OCI-LY7 (cell line): ENCODE data around the gene ZMIZ1. TPM values are rescaled to one million over a fixed set of nuclear protein-coding genes. Genes with fewer than 3 reads are reported as not detected.
A peak's percentile ranks its signal among the peaks of the same experiment; 100 is the strongest.

ENCODE experiments used
- BruUV-seq: library from RNA; stranded (reverse); fragments of 400-500 nt; replicated peaks from 2 replicates; lab custom pipeline; 2021; lab: Mats Ljungman, UMichigan
- CTCF ChIA-PET: fragments of 300-600 bp; sonication (Branson Sonifier 250); formaldehyde crosslinking; loops from one replicate; lab custom pipeline; 2022; ENCODE audit warnings: antibody characterized with exemption; ENCODE audit not compliant: unreplicated experiment; lab: Charles Lee
- POLR2A ChIA-PET: fragments of 300-600 bp; sonication (Branson Sonifier 250); formaldehyde crosslinking; loops from one replicate; lab custom pipeline; 2022; ENCODE audit warnings: antibody characterized with exemption; lab: Charles Lee
- DNase-seq: peaks from one replicate; pipeline ENCODE4 v3.0.0-alpha.2; 2015; ENCODE audit warnings: low spot score
- H2AFZ ChIP-seq: fragments of 200-600 bp; sonication (generic), shearing (Covaris generic); 2 replicates; pipeline ENCODE4 v1.6.1; 2014; ENCODE audit warnings: mild to moderate bottlenecking, antibody characterized with exemption, low read length, moderate library complexity
- H3K27ac ChIP-seq: fragments of 200-600 bp; sonication (generic); 2 replicates; pipeline ENCODE4 v1.5.1; 2014; ENCODE audit warnings: mixed run types, low read depth, mild to moderate bottlenecking, moderate library complexity, low read length, inconsistent platforms; ENCODE audit not compliant: poor library complexity, severe bottlenecking
- H3K36me3 ChIP-seq: fragments of 200-600 bp; sonication (generic); 2 replicates; pipeline ENCODE4 v1.6.1; 2014; ENCODE audit warnings: mild to moderate bottlenecking, antibody characterized with exemption, low read length, moderate library complexity, mixed read lengths; ENCODE audit not compliant: insufficient read depth
- H3K4me1 ChIP-seq: fragments of 200-600 bp; sonication (generic); 2 replicates; pipeline ENCODE4 v1.5.1; 2014; ENCODE audit warnings: mild to moderate bottlenecking, low read length; ENCODE audit not compliant: insufficient read depth, poor library complexity, severe bottlenecking
- H3K4me2 ChIP-seq: fragments of 200-600 bp; sonication (generic); 2 replicates; pipeline ENCODE4 v1.6.1; 2014; ENCODE audit warnings: mild to moderate bottlenecking, low read length
- H3K4me3 ChIP-seq: fragments of 200-600 bp; sonication (generic); 2 replicates; pipeline ENCODE4 v1.5.1; 2014; ENCODE audit warnings: mild to moderate bottlenecking, low read depth, low read length; ENCODE audit not compliant: poor library complexity, severe bottlenecking
- H3K79me2 ChIP-seq: fragments of 200-600 bp; sonication (generic); 2 replicates; pipeline ENCODE4 v1.6.1; 2016; ENCODE audit warnings: low read depth, mild to moderate bottlenecking, low read length, moderate library complexity, mixed read lengths; ENCODE audit not compliant: insufficient read depth
- H3K9me2 ChIP-seq: fragments of 200-600 bp; sonication (generic); 2 replicates; pipeline ENCODE4 v1.6.1; 2016; ENCODE audit warnings: mild to moderate bottlenecking, low read length, mixed read lengths; ENCODE audit not compliant: insufficient read depth
- H3K9me3 ChIP-seq: fragments of 200-600 bp; sonication (generic); 2 replicates; pipeline ENCODE4 v1.6.1; 2014; ENCODE audit warnings: mild to moderate bottlenecking, mixed run types, low read length, mixed read lengths
- H4K20me1 ChIP-seq: fragments of 200-600 bp; sonication (generic); 2 replicates; pipeline ENCODE4 v1.6.1; 2014; ENCODE audit warnings: mild to moderate bottlenecking, antibody characterized with exemption, low read length, moderate library complexity, mixed read lengths; ENCODE audit not compliant: insufficient read depth
- CTCF ChIP-seq: fragments of 200-600 bp; sonication (generic); conservative IDR thresholded peaks from 2 replicates; pipeline ENCODE4 v1.5.1; 2014; ENCODE audit warnings: mild to moderate bottlenecking, antibody characterized with exemption, low read length, moderate library complexity, mixed read lengths
- EZH2phosphoT487 ChIP-seq: fragments of 200-600 bp; sonication (generic); IDR thresholded peaks from 2 replicates; pipeline ENCODE4 v1.6.1; 2018; ENCODE audit warnings: low read depth, borderline replicate concordance, mild to moderate bottlenecking, mixed run types, antibody characterized with exemption, low read length, moderate library complexity, mixed read lengths
- intact Hi-C: fragments of 100-400 bp; cut with micrococcal nuclease; formaldehyde crosslinking; loops from one replicate; pipeline ENCODE4 v1.10.0; 2022; ENCODE audit not compliant: unreplicated experiment
- total RNA-seq, 2 experiments: library from RNA; depleted of rRNA in 1 of 2; stranded (reverse); fragments of >200 nt in 1 of 2; shearing (Covaris generic) in 1 of 2; gene quantifications; 2 replicates each; pipeline ENCODE4 v1.2.3, GENCODE V29; 2014 to 2022

Gene ZMIZ1
- total RNA-seq, 2 experiments from 2014 or later = 20.4 to 66.9 TPM

GRCh38 chr10:79135790-79136189 lies 67.0 kb downstream of the ZMIZ1 start:
- H3K27ac ChIP-seq = peak overlapping the region; percentile 75
- no peak for TF ChIP-seq EZH2phosphoT487
- no TSS peak for BruUV-seq
- H4K20me1 ChIP-seq = no peaks in the 10 kb centered on the region
- H2AFZ ChIP-seq = no peak overlapping the region
- ChIA-PET POLR2A (interaction anchor here (0.8 to 1.1 kb wide), 2 partner anchors 37 to 51 kb away, joined by 3 to 4 read pairs; no protein-coding TSS in a partner anchor), CTCF (no interaction called here)
- intact Hi-C loops = loop anchor here (2.0 to 5.0 kb wide), 4 partner anchors 37 to 1103 kb away; partner anchors contain the start of genes RPS24 and ZMIZ1
- no peaks in the 10 kb centered on the region for H3K36me3 ChIP-seq
- H3K4me2 ChIP-seq = peak overlapping the region; percentile 91
- H3K4me3 ChIP-seq = no peak overlapping the region
- no peaks in the 10 kb centered on the region for H3K9me3 ChIP-seq
- no peaks in the 10 kb centered on the region for H3K9me2 ChIP-seq
- peaks cover 71% of the 10 kb centered on the region for H3K4me1 ChIP-seq
- peaks cover 4% of the 10 kb centered on the region; the same call in 1 of the 2 replicates for H3K79me2 ChIP-seq
- no peak for DNase-seq

GRCh38 chr10:79136236-79137005 lies 67.7 kb downstream of the ZMIZ1 start:
- intact Hi-C loops = loop anchor here (2.0 to 5.0 kb wide), 4 partner anchors 38 to 1104 kb away; partner anchors contain the start of genes RPS24 and ZMIZ1
- BruUV-seq = no TSS peak
- H3K9me2 ChIP-seq = no peaks in the 10 kb centered on the region
- H3K4me1 ChIP-seq = peaks cover 73% of the 10 kb centered on the region
- no peaks in the 10 kb centered on the region for H3K36me3 ChIP-seq
- H4K20me1 ChIP-seq = no peaks in the 10 kb centered on the region
- H2AFZ ChIP-seq = no peak overlapping the region
- no peak overlapping the region for H3K4me3 ChIP-seq
- H3K4me2 ChIP-seq = peak overlapping the region; percentile 91
- no peaks in the 10 kb centered on the region for H3K9me3 ChIP-seq
- TF ChIP-seq EZH2phosphoT487 = no peak
- TF ChIP-seq CTCF = no peak
- H3K79me2 ChIP-seq = peaks cover 4% of the 10 kb centered on the region; the same call in 1 of the 2 replicates
- H3K27ac ChIP-seq = peak overlapping the region; percentile 75
- CTCF ChIA-PET = interaction anchor here (1.5 kb wide), 1 partner anchor 38 kb away, joined by 8 read pairs; no protein-coding TSS in a partner anchor
- POLR2A ChIA-PET = interaction anchor here (0.7 to 1.9 kb wide), 6 partner anchors 35 to 114 kb away, joined by 3 to 11 read pairs (median 3); no protein-coding TSS in a partner anchor
- DNase-seq = peak; percentile 17

- intact Hi-C loops = loop anchor here (2.0 to 5.0 kb wide), 4 partner anchors 39 to 1105 kb away; partner anchors contain the start of genes RPS24 and ZMIZ1
- peak; percentile 23 for DNase-seq
- peaks cover 4% of the 10 kb centered on the region; the same call in 1 of the 2 replicates for H3K79me2 ChIP-seq
- peak overlapping the region; percentile 75 for H3K27ac ChIP-seq
- no peaks in the 10 kb centered on the region for H3K36me3 ChIP-seq
- peak overlapping the region; percentile 91 for H3K4me2 ChIP-seq
- H2AFZ ChIP-seq = peak overlapping the region; percentile 35; the same call in 1 of the 2 replicates
- H3K9me3 ChIP-seq = no peaks in the 10 kb centered on the region
- no peaks in the 10 kb centered on the region for H3K9me2 ChIP-seq
- ChIA-PET POLR2A (interaction anchor here (1.1 to 1.9 kb wide), 2 partner anchors 36 to 70 kb away, joined by 3 to 11 read pairs; no protein-coding TSS in a partner anchor), CTCF (interaction anchor here (1.1 to 1.5 kb wide), 2 partner anchors 39 to 58 kb away, joined by 3 to 8 read pairs; no protein-coding TSS in a partner anchor)
- TF ChIP-seq CTCF = no peak
- TF ChIP-seq EZH2phosphoT487 = no peak
- H3K4me1 ChIP-seq = peaks cover 66% of the 10 kb centered on the region
- H3K4me3 ChIP-seq = peak overlapping the region; percentile 67
- no TSS peak for BruUV-seq
- H4K20me1 ChIP-seq = no peaks in the 10 kb centered on the region
Observed at GRCh38 chr10:79137300-79137756, 68.6 kb downstream of the ZMIZ1 start.
